NCI-H187 (cell line): ENCODE measurements around the gene TMEM140.
"Not testable (repeated sequence)": the region's sequence is repeated elsewhere in the genome, so short reads cannot be mapped to it uniquely, and the experiment has no call there.

Experiments
- DNase-seq, 2 experiments: peaks; one replicate each; lab custom pipeline; 2025; lab: John Stamatoyannopoulos, UW

TMEM140 gene

GRCh38 chr7:135158874-135159273 lies 11.0 kb downstream of the TMEM140 start:
- no peak for DNase-seq

DNA sequence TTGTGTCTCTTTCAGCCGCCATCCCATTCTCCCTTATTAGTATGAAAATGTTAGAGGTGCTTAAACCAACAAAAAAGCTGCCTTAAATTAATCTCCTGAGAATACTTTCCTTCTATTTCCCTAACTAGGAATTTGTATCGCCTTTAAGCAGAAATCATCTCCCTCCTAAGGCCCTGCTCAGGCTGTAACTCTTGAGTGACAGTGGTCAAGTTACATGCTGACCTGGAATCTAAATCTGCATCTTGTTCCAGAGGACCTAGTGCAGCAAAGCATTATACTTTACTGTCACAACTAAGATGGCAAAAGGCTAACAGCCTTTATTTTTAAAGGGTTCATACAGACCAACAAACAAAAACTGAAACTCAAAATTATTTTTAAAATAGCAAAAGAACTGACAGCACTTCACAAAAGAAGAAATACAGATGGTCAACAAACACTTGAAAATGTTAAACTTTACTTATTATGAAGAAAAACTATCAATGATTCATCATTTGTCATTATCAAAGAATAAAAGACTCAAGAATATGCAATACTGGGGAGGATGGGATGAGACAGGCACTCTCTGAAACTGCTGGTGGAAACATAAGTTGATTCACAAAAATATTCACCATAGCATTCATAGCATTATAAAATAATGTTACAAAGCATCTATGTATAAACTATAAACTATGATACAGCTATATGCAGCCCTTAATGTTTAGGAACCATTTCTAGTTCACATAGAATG lies 11.7 kb downstream of the TMEM140 start:
- no peak for DNase-seq

- DNase-seq, result no peak
These were observed 12.4 kb downstream of the TMEM140 start for GRCh38 chr7:135160098-135160857.

DNA sequence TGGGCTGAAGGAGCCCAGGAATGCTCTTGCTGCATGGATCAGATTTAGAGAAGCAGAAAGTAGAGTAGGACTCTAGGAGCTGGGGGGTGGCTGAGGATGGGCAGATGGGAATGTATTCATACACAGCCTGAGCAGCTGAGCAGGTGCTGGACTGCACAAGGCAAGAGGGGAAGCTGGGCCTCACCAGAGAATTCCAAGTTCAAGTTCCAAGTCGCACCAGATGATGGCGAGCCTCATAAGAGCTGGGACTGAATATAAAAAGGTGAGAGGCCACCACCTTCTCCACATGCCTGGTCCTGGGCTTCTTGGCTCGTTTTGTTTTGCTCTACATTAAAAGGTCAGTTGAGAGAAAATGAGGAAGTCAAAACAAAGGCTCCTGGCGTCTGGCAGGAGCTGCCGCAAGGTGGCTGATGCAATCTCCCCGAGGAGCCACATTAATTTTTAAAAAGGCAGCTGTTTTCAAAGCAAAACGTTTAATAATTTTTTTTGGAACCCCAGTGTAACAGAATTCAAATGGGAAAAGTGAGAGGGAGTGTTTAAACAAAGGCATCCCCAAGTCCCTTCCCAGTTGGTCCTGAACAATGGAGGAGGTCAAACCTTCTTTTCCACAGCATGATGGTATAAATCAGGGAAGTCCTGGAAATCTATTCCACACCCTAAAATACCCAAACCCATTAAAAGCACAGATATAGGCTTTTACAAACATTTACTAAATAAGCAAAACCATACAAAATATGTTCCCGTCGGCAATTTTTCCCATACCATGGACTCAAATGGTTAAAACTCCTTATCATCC lies 13.2 kb downstream of the TMEM140 start:
- no peak for DNase-seq

- no peak for DNase-seq
These were observed 13.8 kb downstream of the TMEM140 start for GRCh38 chr7:135161669-135162068.

DNA sequence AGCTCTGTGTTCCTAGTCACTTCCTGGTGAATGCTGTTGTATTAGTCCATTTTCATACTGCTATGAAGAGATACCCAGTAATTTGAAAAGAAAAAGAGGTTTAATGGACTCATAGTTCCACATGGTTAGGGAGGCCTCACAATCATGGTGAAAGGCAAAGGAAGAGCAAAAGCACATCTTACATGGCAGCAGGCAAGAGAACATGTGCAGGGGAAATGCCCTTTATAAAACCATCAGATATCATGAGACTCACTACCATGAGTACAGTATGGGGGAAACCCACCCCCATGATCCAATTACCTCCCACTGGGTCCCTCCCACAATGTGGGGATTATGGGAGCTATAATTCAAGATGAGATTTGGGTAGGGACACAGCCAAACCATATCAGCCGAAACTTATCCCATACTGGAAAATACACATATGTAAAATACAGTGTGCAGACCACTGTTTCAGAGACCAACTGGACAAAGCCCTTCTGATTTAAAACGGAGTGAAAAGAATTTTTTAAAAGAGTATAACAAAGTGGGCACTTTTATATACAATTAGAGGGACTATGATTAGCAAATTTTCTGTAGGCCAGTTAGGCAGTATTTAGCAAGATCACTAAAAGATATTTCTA lies 14.6 kb downstream of the TMEM140 start:
- no peak for DNase-seq

DNA sequence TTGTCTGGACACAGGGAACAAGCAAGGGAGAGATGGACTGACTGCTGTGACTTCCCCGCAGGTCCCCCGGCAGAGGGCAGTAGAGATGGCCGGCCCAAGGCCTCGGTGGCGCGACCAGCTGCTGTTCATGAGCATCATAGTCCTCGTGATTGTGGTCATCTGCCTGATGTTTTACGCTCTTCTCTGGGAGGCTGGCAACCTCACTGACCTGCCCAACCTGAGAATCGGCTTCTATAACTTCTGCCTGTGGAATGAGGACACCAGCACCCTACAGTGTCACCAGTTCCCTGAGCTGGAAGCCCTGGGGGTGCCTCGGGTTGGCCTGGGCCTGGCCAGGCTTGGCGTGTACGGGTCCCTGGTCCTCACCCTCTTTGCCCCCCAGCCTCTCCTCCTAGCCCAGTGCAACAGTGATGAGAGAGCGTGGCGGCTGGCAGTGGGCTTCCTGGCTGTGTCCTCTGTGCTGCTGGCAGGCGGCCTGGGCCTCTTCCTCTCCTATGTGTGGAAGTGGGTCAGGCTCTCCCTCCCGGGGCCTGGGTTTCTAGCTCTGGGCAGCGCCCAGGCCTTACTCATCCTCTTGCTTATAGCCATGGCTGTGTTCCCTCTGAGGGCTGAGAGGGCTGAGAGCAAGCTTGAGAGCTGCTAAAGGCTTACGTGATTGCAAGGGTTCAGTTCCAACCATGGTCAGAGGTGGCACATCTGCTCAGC lies 16.6 kb downstream of the TMEM140 start:
- DNase-seq, result no peak

GRCh38 chr7:135165862-135166261 lies 18.0 kb downstream of the TMEM140 start:
- no peak for DNase-seq

- no peak for DNase-seq
These were observed 18.6 kb downstream of the TMEM140 start for GRCh38 chr7:135166338-135166990.

GRCh38 chr7:135167365-135167917 lies 19.6 kb downstream of the TMEM140 start:
- no peak for DNase-seq

DNA sequence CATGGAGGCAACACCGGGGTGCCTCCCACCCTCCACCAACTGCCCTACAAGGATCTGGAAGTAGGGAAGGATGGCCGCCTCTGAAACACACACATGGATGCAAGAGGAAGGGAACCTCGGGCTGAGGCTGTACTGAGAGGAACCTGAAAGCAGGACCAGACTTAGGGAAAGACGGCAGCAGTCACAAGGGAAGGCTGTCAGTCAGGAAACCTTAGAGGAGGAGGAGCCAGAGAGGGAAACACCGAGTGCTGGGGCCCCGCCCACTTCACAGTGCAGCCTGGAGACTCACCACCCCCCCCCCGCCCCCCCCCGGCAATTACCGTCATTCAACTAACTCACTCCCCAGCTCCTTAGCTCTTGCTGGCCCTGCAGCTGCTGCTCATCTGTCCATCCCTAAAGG lies 20.1 kb downstream of the TMEM140 start:
- DNase-seq, result no peak

GRCh38 chr7:135168489-135169140 lies 20.7 kb downstream of the TMEM140 start:
- DNase-seq, result no peak

GRCh38 chr7:135169141-135169963 lies 21.5 kb downstream of the TMEM140 start:
- no peak for DNase-seq

DNA sequence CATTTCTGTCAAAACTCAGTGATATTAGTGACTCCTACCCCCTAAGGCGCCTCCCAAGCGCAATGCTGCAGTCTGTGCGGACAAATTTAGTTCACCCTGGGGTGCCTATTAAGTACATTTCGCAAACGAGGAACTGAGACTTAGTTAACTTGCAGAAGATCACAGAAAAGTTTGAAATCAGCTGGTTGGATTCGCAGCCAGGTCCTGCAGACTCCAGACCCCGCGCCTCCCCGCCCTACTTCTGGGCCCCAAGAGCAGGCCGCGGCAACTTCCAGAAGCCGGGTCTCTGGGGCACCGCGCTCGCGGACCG lies 22.0 kb downstream of the TMEM140 start:
- no peak for DNase-seq

GRCh38 chr7:135170274-135170997 lies 22.6 kb downstream of the TMEM140 start, which contains the start of gene CYREN:
Gene CYREN (minus strand): TSS chr7:135170707. CDS start chr7:135168922, 1,785 bp downstream.
- peak; percentile 82 to 93 for DNase-seq

GRCh38 chr7:135170998-135171481 lies 23.2 kb downstream of the TMEM140 start:
- DNase-seq, result not testable (repeated sequence)

GRCh38 chr7:135171581-135172291 lies 23.9 kb downstream of the TMEM140 start:
- not testable (repeated sequence) for DNase-seq

GRCh38 chr7:135173916-135174315 lies 26.0 kb downstream of the TMEM140 start:
- DNase-seq, result not testable (repeated sequence)
